ENCODE measurements around the gene AFMID.

GRCh38 chr17:78166416-78166815 is 20.7 kb upstream of the AFMID start:
- no peak for TF ChIP-seq CTCF (IDR thresholded peaks at IDR 0.05)
- no peak for TF ChIP-seq EZH2 (IDR thresholded peaks at IDR 0.05; ENCODE audit: borderline replicate concordance, insufficient read depth, low read depth, low read length, poor library complexity, severe bottlenecking)
